Naive B cell (primary cell): ENCODE results near the gene SHISA3. TPM values are rescaled to one million over a fixed set of nuclear protein-coding genes. Genes with fewer than 3 reads are reported as not detected.
A peak's percentile ranks its signal among the peaks of the same experiment; 100 is the strongest.

Experiments used
- ATAC-seq, 2 donors: fragments of 150-1000 bp; cut with Tn5 transposase; 2 replicates each; pipeline ENCODE4 v1.10.0; 2021; ENCODE audit warnings: low read depth in 2 of 2, mild to moderate bottlenecking in 2 of 2, moderate library complexity in 2 of 2
- DNase-seq: peaks from one replicate; pipeline ENCODE4 v3.0.0; 2022
- H3K27ac Mint-ChIP-seq, 6 donors: one replicate each; pipeline ENCODE4 v1.8.0; 2020 to 2022; ENCODE audit warnings: mild to moderate bottlenecking in 6 of 6, mixed read lengths in 6 of 6, moderate library complexity in 5 of 6, inconsistent platforms in 2 of 6
- H3K27me3 Mint-ChIP-seq, 3 donors: one replicate each; pipeline ENCODE4 v1.8.0; 2021 to 2022; ENCODE audit warnings: mixed read lengths in 3 of 3, mild to moderate bottlenecking in 1 of 3
- H3K36me3 Mint-ChIP-seq, 2 donors: one replicate each; pipeline ENCODE4 v1.8.0; 2020 to 2022; ENCODE audit warnings: mixed read lengths in 2 of 2, inconsistent platforms in 1 of 2, mild to moderate bottlenecking in 1 of 2
- H3K4me1 Mint-ChIP-seq, 3 donors: one replicate each; pipeline ENCODE4 v1.8.0; 2020 to 2022; ENCODE audit warnings: mixed read lengths in 3 of 3, inconsistent platforms in 1 of 3, mild to moderate bottlenecking in 1 of 3, moderate library complexity in 1 of 3
- H3K4me3 Mint-ChIP-seq, 8 donors: one replicate each; pipeline ENCODE4 v1.8.0; 2020 to 2022; ENCODE audit warnings: mild to moderate bottlenecking in 8 of 8, mixed read lengths in 8 of 8, moderate library complexity in 8 of 8, inconsistent platforms in 2 of 8
- H3K9me3 Mint-ChIP-seq, 7 donors: one replicate each; pipeline ENCODE4 v1.8.0; 2020 to 2022; ENCODE audit warnings: mixed read lengths in 7 of 7, mild to moderate bottlenecking in 5 of 7, inconsistent platforms in 2 of 7, moderate library complexity in 1 of 7
- polyA plus RNA-seq, 6 donors: library from polyadenylated mRNA; unstranded; fragments of 300-500 nt; fragmentation: Illumina TruSeq; gene quantifications; one replicate each; pipeline ENCODE4 v1.2.3, GENCODE V29; 2021; ENCODE audit warnings: low read depth in 6 of 6

The SHISA3 gene
- polyA plus RNA-seq, 6 donors from 2014 or later: not detected

GRCh38 chr4:42398171-42398870 is 1.0 kb downstream of the SHISA3 start:
- H3K4me3 Mint-ChIP-seq: peak overlapping the region; percentile 74 to 94 (median 86)
- peak overlapping the region in 1 of 6 donors; percentile 47 for H3K27ac Mint-ChIP-seq
- peak; percentile 5 for DNase-seq
- ATAC-seq: peak; percentile 56 to 58
- H3K4me1 Mint-ChIP-seq: peaks cover 20 to 40% (median 35%) of the 10 kb centered on the region in 3 donors
- H3K9me3 Mint-ChIP-seq: no peaks in the 10 kb centered on the region
- H3K36me3 Mint-ChIP-seq: no peaks in the 10 kb centered on the region
- H3K27me3 Mint-ChIP-seq: peaks cover 46 to 67% (median 58%) of the 10 kb centered on the region in 3 donors

- no peaks in the 10 kb centered on the region for H3K9me3 Mint-ChIP-seq
- peak overlapping the region in 1 of 6 donors; percentile 8 for H3K27ac Mint-ChIP-seq
- H3K4me3 Mint-ChIP-seq: peak overlapping the region; percentile 37 to 93 (median 84)
- peaks cover 20 to 40% (median 35%) of the 10 kb centered on the region in 3 donors for H3K4me1 Mint-ChIP-seq
- no peak for ATAC-seq
- H3K27me3 Mint-ChIP-seq: peaks cover 46 to 69% (median 58%) of the 10 kb centered on the region in 3 donors
- no peak for DNase-seq
- H3K36me3 Mint-ChIP-seq: no peaks in the 10 kb centered on the region
These were observed 1.6 kb downstream of the SHISA3 start for GRCh38 chr4:42398871-42399331.

- DNase-seq (no peak), ATAC-seq (no peak)
- Mint-ChIP-seq H3K27ac (no peak overlapping the region), H3K27me3 (peaks cover 48 to 70% (median 58%) of the 10 kb centered on the region in 3 donors), H3K4me1 (peaks cover 20 to 40% (median 35%) of the 10 kb centered on the region in 3 donors), H3K9me3 (no peaks in the 10 kb centered on the region), H3K36me3 (no peaks in the 10 kb centered on the region), H3K4me3 (peak overlapping the region in 7 of 8 donors; percentile 37 to 93 (median 85))
These were observed 2.1 kb downstream of the SHISA3 start for GRCh38 chr4:42399393-42399792.

- no peak for ATAC-seq
- peaks cover 51 to 61% (median 53%) of the 10 kb centered on the region in 3 donors for H3K27me3 Mint-ChIP-seq
- no peaks in the 10 kb centered on the region for H3K9me3 Mint-ChIP-seq
- H3K36me3 Mint-ChIP-seq: peaks cover 0 to 6% of the 10 kb centered on the region in 2 donors
- no peak for DNase-seq
- H3K4me3 Mint-ChIP-seq: no peak overlapping the region
- peaks cover 20 to 40% (median 35%) of the 10 kb centered on the region in 3 donors for H3K4me1 Mint-ChIP-seq
- H3K27ac Mint-ChIP-seq: no peak overlapping the region
These were observed 3.9 kb downstream of the SHISA3 start for GRCh38 chr4:42401171-42401570.

GRCh38 chr4:42404001-42404400 is 6.7 kb downstream of the SHISA3 start:
- H3K4me1 Mint-ChIP-seq: peaks cover under 1 to 18% (median 13%) of the 10 kb centered on the region in 3 donors
- no peak overlapping the region for H3K27ac Mint-ChIP-seq
- H3K9me3 Mint-ChIP-seq: no peaks in the 10 kb centered on the region
- DNase-seq (no peak), ATAC-seq (no peak)
- H3K4me3 Mint-ChIP-seq: no peak overlapping the region
- peaks cover 26 to 38% (median 34%) of the 10 kb centered on the region in 3 donors for H3K27me3 Mint-ChIP-seq
- peaks cover 0 to 9% of the 10 kb centered on the region in 2 donors for H3K36me3 Mint-ChIP-seq

- Mint-ChIP-seq H3K36me3 (peaks cover 12 to 41% of the 10 kb centered on the region in 2 donors), H3K4me1 (no peaks in the 10 kb centered on the region), H3K9me3 (no peaks in the 10 kb centered on the region), H3K27ac (no peak overlapping the region), H3K4me3 (no peak overlapping the region), H3K27me3 (no peaks in the 10 kb centered on the region)
- ATAC-seq (no peak), DNase-seq (no peak)
These were observed 13.2 kb downstream of the SHISA3 start for GRCh38 chr4:42410446-42410845.

GRCh38 chr4:42411803-42412202 is 14.5 kb downstream of the SHISA3 start:
- ATAC-seq (no peak), DNase-seq (no peak)
- Mint-ChIP-seq H3K4me1 (no peaks in the 10 kb centered on the region), H3K9me3 (no peaks in the 10 kb centered on the region), H3K27ac (no peak overlapping the region), H3K27me3 (no peaks in the 10 kb centered on the region), H3K4me3 (no peak overlapping the region), H3K36me3 (peaks cover 12 to 38% of the 10 kb centered on the region in 2 donors)

- no peak overlapping the region for H3K27ac Mint-ChIP-seq
- DNase-seq (no peak), ATAC-seq (no peak)
- H3K9me3 Mint-ChIP-seq: no peaks in the 10 kb centered on the region
- H3K27me3 Mint-ChIP-seq: no peaks in the 10 kb centered on the region
- H3K36me3 Mint-ChIP-seq: peaks cover 12 to 40% of the 10 kb centered on the region in 2 donors
- no peaks in the 10 kb centered on the region for H3K4me1 Mint-ChIP-seq
- H3K4me3 Mint-ChIP-seq: no peak overlapping the region
These were observed 15.0 kb downstream of the SHISA3 start for GRCh38 chr4:42412251-42412650.

- Mint-ChIP-seq H3K9me3 (no peaks in the 10 kb centered on the region), H3K4me3 (no peak overlapping the region), H3K4me1 (no peaks in the 10 kb centered on the region), H3K36me3 (peaks cover 16 to 48% of the 10 kb centered on the region in 2 donors), H3K27ac (no peak overlapping the region), H3K27me3 (no peaks in the 10 kb centered on the region)
- DNase-seq: no peak
- no peak for ATAC-seq
These were observed 18.0 kb downstream of the SHISA3 start for GRCh38 chr4:42415281-42415680.

GRCh38 chr4:42416017-42416416 is 18.7 kb downstream of the SHISA3 start:
- Mint-ChIP-seq H3K36me3 (peaks cover 18 to 46% of the 10 kb centered on the region in 2 donors), H3K4me3 (no peak overlapping the region), H3K27me3 (no peaks in the 10 kb centered on the region), H3K27ac (no peak overlapping the region), H3K4me1 (no peaks in the 10 kb centered on the region), H3K9me3 (no peaks in the 10 kb centered on the region)
- ATAC-seq (no peak), DNase-seq (no peak)

- Mint-ChIP-seq H3K36me3 (peaks cover 21 to 48% of the 10 kb centered on the region in 2 donors), H3K9me3 (no peaks in the 10 kb centered on the region), H3K4me3 (no peak overlapping the region), H3K4me1 (no peaks in the 10 kb centered on the region), H3K27ac (no peak overlapping the region), H3K27me3 (no peaks in the 10 kb centered on the region)
- ATAC-seq (no peak), DNase-seq (no peak)
These were observed 20.3 kb downstream of the SHISA3 start for GRCh38 chr4:42417550-42417949.

GRCh38 chr4:42420140-42420539 is 22.9 kb downstream of the SHISA3 start:
- peak overlapping the region in 1 of 6 donors; percentile 81 for H3K27ac Mint-ChIP-seq
- no peaks in the 10 kb centered on the region for H3K9me3 Mint-ChIP-seq
- H3K4me3 Mint-ChIP-seq: no peak overlapping the region
- peaks cover 17 to 38% of the 10 kb centered on the region in 2 donors for H3K36me3 Mint-ChIP-seq
- no peaks in the 10 kb centered on the region for H3K4me1 Mint-ChIP-seq
- no peaks in the 10 kb centered on the region for H3K27me3 Mint-ChIP-seq
- DNase-seq (no peak), ATAC-seq (no peak)

- no peaks in the 10 kb centered on the region for H3K4me1 Mint-ChIP-seq
- no peak for DNase-seq
- H3K36me3 Mint-ChIP-seq: peaks cover 29 to 30% of the 10 kb centered on the region in 2 donors
- no peaks in the 10 kb centered on the region for H3K27me3 Mint-ChIP-seq
- ATAC-seq: no peak
- H3K9me3 Mint-ChIP-seq: no peaks in the 10 kb centered on the region
- H3K4me3 Mint-ChIP-seq: no peak overlapping the region
- H3K27ac Mint-ChIP-seq: no peak overlapping the region
These were observed 28.1 kb downstream of the SHISA3 start for GRCh38 chr4:42425146-42426065.
